GM18508 (cell line): ENCODE measurements around the gene HSPA1B.
"Not testable (repeated sequence)": the region's sequence is repeated elsewhere in the genome, so short reads cannot be mapped to it uniquely, and the experiment has no call there.

ENCODE experiments used
- ATAC-seq: cut with Tn5 transposase; IDR thresholded peaks from one replicate; pipeline ENCODE4 v1.9.1; 2021; ENCODE audit warnings: moderate number of reproducible peaks; ENCODE audit not compliant: insufficient read depth, unreplicated experiment

HSPA1B gene

DNA sequence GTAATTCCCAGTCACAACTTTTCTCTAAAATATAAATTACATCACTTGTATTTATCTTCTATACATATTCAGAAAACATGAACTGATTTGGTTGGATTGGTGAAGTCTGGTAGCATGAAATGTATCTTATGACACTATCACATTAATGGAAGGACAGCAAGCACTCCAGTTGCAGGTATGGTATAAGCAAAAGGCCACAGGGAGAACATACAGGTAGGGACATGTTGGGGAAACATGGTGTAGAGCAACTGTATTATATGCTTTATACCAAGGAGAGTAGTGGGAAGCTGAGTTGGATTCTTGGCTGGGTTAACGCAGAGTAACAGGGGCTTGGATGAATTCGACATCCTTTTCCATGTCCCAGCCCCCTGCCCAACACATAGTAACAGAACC, 30.5 kb upstream of the HSPA1B start:
- no peak for ATAC-seq

DNA sequence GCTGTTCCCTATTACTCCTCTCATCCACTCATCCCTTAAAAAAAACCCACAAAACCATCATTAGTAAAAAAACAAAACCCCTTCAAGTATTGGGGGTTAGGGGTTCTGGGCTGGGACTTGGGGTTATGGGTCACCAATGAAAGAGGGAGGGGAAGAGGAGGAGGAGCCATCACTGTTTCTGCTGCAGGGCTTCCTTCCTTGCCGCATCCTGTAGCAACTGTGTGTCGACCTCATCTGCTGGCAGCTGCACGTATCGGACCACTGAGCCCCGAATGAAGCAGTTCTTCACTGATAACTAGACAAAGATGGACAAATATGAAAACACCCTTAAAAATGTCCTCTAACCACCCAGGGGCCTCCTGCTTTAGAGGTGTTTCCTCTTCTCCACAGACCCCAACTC, 29.9 kb upstream of the HSPA1B start:
- no peak for ATAC-seq

DNA sequence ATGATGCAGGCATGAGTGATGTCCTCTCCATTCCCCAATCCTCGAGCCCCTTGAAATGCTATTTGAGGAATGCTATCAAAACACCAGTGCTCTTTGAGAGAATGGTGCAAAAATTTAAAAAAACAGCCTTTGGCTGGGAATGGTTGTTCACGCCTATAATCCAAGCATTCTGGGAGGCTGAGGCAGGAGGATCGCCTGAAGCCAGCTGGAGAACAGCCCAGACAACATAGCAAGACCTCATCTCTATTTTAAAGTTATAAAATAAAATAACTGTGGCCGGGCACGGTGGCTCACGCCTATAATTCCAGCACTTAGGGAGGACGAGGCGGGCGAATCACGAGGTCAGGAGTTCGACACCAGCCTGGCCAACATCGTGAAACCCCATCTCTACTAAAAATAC, 27.8 kb upstream of the HSPA1B start:
- ATAC-seq: no peak

DNA sequence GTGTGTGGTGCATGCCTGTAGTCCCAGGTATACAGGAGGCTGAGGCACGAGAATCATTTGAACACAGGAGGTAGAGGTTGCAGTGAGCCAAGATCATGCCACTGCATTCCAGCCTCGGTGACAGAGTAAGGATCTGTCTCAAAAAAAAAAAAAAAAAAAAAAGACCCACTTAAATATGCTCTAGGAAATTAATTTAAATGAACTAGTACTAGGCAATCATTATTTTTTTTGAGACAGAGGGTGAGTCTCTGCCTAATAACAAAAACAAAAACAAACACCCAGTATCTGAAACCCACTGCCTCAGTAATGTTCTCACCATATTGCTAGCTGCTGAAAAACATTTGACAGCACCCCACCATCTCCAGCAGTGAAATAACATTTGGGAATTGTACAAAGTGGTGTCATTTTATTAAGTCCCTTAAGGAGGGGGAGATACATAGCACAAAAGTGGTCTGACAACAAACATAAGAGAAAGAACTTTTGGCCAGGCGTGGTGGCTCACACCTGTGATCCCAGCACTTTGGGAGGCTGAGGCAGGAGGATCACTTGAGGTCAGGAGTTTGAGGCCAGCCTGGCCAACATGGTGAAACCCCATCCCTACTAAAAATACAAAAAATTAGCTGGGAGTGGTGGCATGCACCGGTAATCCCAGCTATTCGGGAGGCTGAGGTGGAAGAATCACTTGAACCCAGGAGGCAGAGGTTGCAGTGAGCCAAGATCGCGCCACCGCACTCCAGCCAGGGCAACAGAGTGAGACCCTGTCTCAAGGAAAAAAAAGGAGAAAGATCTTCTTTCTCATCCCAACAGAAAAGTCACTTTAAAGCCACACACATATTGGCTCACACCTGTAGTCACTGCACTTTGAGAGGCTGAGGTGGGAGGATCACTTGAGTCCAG, 26.3 kb upstream of the HSPA1B start:
- not testable (repeated sequence) for ATAC-seq

DNA sequence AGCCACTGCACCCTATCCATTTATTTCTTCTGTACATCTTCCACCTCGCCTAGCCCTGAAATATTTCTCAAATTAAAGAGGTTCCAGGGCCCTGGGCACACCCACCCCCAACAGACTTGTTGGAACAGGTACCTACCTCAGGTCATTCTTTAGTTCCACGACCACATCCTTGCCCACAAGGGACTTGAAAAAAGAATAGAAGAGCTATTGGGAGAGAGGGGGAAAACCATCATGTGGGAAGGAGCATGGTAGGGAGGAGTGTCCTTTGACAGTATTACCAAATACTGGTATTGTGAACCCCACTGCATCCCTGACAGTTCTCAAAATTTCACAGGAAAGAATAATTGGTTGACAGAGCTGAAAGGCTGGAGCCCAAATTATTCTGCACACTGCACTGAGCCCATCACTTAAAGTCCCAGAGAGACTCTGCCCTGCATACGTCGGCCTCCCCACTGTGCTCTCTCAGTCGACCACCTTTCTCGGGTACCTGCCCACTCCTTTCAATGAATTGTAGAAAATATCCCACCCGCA, 21.5 kb upstream of the HSPA1B start:
- no peak for ATAC-seq

DNA sequence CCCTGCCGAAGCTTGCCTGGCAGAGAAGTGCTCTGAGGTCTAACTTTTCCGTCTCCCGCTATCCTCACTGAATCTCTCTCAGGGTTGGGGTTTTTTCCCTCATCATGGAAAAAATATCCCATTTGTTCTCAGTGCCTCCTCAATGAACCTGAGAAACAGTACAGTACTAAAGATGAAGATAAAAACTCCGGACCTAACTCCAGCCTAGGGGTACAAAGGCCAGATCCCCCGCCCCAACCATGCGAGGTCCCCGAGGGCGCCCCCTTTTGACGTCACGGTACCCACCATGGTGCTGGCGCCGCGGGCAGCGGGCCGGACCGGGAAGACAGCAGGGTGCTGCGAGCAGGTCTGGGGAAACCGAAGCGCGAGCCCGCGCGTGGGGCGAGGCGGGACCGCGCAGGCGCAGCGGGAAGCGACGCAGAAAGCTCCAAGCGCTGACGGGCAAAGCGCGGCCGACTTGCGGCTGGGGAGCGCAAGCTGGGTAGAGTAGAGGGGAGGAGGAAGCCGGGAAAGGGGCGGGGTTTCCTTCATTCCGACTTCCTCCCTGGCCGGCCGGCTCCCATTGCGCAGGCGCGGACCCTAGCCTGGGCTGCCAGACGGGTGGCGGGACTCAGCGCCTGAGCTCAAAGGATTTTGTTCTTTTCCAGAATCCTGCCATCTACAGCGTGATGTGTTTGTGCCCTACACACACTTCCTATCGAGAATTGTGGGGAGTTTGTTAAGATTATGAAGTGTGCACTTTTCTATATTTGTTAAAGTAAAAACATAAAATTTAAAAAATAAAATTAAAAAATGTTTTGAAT, 20.9 kb upstream of the HSPA1B start, which contains the start of gene LSM2:
LSM2 (minus strand) TSS at position 497 of the 803 bp plus-strand sequence; CDS start at position 288, 209 bp downstream.
- no peak for ATAC-seq

DNA sequence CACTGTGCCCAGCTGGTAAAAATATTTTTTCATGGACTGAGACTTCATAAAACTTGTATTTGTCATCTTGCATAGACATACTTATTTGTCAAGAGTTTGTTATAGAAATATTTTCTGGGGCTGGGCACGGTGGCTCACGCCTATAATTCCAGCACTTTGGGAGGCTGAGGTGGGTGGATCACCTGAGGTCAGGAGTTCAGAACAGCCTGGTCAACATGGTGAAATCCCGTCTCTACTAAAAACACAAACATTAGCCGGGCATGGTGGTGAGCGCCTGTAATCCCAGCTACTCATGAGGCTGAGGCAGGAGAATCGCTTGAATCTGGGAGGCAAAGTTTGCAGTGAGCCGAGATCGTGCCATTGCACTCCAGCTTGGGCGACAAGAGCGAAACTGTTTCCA, 18.9 kb upstream of the HSPA1B start:
- ATAC-seq: not testable (repeated sequence)

DNA sequence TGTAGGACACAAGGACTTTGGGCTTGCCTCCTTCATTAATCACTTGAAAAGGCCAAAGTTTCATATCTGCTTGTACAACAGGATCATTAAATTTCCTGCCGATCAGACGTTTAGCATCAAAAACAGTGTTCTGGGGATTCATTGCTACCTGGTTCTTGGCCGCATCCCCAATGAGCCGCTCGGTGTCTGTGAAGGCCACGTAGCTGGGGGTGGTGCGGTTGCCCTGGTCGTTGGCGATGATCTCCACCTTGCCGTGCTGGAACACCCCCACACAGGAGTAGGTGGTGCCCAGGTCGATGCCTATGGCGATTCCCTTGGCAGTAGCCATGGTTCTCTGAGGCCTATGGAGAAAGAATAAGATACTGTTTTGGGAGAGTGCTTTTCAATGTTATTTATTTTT, 15.9 kb upstream of the HSPA1B start:
- ATAC-seq: no peak

DNA sequence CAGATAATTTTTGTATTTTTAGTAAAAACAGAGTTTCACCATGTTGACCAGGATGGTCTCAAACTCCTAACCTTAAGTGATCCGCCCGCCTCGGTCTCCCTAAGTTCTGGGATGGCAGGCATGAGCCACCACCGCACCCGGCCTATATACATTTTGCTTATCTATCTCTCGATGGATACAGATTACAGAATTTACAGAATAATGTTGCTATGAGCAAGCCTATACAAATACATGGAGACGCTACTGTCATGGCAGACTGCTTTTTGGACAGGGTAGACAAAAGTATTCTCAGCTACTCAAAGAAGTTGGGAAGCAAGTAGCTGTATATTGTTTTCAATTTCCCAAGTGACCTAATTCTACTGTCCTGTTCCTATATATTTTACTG, 14.1 kb upstream of the HSPA1B start:
- no peak for ATAC-seq

DNA sequence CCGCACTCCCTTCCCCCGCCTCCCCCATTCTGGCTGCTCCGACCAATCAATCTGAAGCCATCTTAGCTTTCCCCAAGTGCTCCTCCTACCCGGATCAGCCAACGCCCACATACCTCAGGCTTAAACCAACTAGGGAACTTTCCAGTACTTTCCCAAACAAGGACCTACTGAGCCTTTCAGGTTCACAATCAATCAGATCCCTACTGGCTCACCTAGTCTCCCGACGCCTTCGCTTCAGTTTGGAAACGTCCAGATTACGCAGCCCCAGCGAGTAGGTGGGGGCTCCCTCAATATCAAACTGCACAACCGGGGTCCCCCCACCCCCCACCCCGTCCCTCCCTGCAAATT, 12.9 kb upstream of the HSPA1B start:
- no peak for ATAC-seq

DNA sequence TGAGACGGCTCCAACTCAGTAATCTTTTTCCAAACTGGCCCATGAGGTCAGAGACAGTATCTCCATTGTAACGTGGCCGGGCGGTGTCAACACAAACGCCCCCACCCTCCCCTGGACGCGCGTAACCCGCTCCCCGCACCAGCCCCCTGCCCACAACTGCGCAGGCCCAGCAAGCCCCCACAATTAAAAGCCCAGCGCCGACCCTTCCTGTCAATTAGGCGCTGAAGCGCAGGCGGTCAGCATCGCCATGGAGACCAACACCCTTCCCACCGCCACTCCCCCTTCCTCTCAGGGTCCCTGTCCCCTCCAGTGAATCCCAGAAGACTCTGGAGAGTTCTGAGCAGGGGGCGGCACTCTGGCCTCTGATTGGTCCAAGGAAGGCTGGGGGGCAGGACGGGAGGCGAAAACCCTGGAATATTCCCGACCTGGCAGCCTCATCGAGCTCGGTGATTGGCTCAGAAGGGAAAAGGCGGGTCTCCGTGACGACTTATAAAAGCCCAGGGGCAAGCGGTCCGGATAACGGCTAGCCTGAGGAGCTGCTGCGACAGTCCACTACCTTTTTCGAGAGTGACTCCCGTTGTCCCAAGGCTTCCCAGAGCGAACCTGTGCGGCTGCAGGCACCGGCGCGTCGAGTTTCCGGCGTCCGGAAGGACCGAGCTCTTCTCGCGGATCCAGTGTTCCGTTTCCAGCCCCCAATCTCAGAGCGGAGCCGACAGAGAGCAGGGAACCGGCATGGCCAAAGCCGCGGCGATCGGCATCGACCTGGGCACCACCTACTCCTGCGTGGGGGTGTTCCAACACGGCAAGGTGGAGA, 12.3 kb upstream of the HSPA1B start, which contains the start of the genes HSPA1A and HSPA1L:
HSPA1A (plus strand) TSS at position 519 of the 814 bp plus-strand sequence; CDS start at position 733, 214 bp downstream.
HSPA1L (minus strand) TSS at position 259 of the 814 bp plus-strand sequence. CDS start 3,311 bp downstream, outside the sequence.
- no peak for ATAC-seq

DNA sequence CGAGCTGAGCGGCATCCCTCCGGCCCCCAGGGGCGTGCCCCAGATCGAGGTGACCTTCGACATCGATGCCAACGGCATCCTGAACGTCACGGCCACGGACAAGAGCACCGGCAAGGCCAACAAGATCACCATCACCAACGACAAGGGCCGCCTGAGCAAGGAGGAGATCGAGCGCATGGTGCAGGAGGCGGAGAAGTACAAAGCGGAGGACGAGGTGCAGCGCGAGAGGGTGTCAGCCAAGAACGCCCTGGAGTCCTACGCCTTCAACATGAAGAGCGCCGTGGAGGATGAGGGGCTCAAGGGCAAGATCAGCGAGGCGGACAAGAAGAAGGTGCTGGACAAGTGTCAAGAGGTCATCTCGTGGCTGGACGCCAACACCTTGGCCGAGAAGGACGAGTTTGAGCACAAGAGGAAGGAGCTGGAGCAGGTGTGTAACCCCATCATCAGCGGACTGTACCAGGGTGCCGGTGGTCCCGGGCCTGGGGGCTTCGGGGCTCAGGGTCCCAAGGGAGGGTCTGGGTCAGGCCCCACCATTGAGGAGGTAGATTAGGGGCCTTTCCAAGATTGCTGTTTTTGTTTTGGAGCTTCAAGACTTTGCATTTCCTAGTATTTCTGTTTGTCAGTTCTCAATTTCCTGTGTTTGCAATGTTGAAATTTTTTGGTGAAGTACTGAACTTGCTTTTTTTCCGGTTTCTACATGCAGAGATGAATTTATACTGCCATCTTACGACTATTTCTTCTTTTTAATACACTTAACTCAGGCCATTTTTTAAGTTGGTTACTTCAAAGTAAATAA, 10.2 kb upstream of the HSPA1B start:
- not testable (repeated sequence) for ATAC-seq

DNA sequence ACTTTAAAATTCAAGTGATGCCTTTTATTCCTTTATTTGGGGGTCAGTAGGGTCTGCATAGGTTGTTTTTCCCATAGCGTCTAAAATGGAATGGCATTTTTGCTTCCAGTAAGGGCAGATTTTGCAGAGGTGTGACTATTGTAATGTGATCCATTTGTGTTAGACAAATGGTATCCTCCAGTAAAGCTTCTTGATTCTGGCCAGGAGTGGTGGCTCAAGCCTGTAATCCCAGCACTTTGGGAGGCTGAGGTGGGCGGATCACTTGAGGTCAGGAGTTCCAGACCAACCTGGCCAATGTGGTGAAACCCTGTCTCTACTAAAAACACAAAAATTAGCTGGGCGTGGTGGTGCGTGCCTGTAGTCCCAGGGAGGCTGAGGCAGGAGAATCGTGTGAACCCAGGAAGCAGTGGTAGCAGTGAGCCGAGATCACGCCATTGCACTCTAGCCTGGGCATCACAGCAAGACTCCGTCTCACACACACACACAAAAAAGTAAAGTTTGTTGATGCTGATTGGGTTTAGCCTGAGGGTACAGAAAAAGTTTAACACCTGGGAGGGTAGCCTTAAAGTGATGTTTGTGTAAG, 9.5 kb upstream of the HSPA1B start:
- not testable (repeated sequence) for ATAC-seq

DNA sequence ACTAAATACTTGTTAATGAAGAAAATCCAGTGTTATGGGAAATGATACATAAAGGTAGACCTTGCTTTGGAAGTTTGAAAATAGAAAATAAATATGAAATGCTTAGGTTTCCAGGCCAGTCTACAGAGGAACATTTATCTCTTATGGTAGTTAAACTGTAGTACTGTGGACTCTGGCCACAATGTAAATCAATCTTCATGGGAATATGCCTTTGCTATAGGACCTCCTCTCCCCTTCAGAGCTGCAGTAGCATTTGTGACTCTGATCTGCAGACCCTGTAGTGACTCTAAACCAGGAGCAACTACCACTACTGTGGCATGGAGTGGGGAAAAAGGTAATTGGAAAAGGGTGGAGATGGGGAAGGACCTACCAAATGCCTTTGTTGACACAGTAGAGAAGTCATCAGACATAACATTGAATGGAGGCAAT, 7.7 kb upstream of the HSPA1B start:
- no peak for ATAC-seq

DNA sequence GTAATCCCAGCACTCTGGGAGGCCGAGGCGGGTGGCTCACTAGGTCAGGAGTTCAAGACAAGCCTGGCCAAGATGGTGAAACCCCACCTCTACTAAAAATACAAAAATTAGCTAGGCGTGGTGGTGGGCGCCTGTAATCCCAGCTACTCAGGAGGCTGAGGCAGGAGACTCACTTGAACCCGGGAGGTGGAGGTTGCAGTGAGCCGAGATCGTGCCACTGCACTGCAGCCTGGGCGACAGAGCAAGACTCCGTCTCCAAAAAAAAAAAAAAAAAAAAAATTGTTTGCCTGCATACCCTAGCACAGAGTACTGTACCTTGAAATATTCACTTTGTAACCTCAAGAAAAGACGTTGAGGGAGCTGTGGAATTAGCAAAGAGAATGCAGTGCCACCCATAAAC, 7.1 kb upstream of the HSPA1B start:
- not testable (repeated sequence) for ATAC-seq

DNA sequence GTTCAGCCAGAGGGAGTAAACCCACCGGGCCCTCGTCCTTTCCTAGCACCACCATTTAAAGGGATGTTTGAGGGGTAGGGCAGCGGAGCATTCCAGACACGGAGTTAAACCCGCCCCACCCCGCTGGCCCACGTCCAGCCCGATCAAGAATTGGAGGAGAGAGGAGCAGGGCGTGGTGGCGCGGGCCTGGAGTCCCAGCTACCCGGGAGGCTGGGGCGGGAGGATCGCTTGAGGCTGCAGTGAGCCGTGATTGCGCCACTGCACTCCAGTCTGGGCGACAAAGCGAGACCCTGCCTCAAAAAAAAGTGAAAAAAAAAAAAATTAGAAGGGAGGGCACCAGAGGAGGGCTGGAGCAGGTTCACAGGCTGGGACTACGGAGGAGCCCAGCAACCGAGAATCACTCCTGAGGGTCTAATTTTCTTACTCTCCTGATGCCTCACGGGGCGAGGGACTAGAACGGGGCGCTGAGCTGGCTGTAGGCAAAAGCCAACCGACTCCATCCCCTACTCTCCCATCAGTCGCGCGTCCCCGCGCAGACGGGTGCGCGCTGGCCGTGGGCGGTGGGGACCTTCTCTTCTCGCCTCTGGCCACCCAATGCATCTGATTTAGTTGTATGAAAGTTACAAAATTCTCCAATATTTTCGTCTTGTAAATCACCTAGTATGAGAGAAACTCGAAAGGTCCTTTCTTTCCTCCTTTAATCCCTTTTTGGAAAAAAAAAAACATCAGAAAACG, 6.1 kb upstream of the HSPA1B start:
- ATAC-seq: no peak

DNA sequence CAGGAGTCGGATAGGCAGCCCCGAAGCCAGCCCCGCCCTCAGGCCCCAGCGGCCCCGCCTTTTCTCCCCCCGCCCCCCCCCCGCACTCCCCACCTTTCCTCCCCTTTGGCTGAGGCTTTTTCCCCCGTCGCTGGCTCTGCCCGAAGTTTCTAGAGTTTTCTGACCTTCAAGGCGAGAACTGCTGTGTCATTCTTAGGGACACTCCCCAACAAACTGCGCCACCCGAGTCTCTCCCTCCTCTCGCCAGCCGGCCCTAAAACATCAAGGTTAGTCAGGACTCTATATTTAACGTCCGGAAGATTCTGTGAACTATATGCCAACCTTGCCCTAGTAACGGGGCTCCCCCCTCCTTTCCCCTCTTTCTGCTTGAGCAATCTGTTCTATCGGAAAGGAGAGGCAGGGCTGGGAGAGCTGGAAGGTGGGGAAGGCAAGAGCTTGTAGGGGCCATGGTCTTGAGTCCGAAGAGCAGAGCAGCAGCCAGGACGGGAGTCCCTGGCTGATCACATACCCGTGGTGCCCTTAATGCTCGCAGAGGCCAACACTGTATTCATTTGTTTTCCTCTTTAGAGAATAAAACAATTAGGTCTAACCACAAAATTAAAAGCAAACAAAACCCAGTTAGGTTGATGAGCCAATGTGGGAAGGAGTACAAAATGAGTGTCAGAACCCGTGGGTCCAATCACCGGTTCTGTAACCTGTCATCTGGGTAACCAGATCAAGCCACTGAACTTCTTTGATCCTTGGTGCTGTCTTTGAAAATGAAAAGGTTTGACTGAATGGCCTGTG, 5.3 kb upstream of the HSPA1B start:
- no peak for ATAC-seq
